Gastrocnemius medialis (tissue), 4 donors: ENCODE results near the gene LARGE1.

ENCODE experiments used
- POLR2A ChIP-seq, 2 donors: fragments of 450-650 bp; IDR thresholded peaks; one replicate each; pipeline ENCODE4 v1.6.1; 2017; ENCODE audit warnings: antibody characterized with exemption in 2 of 2, mild to moderate bottlenecking in 2 of 2, moderate library complexity in 2 of 2
- TF ChIP-seq, protein P1 (sequence below), 5 experiments: fragments of 450-650 bp in 3 of 5; fragments of 200-600 bp in 2 of 5; sonication (generic) in 2 of 5; IDR thresholded peaks in 4 of 5; conservative IDR thresholded peaks in 1 of 5; 1 replicate in 4 of 5; 2 replicates in 1 of 5; pipeline ENCODE4 v1.5.1; 2016 to 2019; ENCODE audit warnings: antibody characterized with exemption in 5 of 5, mild to moderate bottlenecking in 3 of 5, moderate library complexity in 3 of 5

DNA sequence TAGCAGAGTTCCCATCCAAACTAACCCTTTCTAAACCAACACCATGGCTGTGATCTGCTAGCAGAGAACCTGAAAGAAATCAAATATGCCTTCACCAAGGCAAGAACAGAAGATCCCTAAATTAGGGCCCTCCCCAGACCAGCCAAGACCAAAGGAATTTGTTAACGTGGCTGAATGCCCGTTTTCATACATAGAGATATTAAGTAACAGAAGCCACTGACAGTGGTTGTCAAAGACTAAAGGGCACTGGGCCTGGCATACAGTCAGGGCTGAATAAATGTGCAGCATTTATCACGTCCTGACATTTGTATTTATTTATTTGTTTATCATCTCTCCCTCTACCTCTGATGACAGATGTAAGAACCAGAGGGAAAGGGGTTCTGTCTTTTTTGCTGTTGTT is 271.8 kb downstream of the LARGE1 start:
- TF ChIP-seq, protein P1, sequence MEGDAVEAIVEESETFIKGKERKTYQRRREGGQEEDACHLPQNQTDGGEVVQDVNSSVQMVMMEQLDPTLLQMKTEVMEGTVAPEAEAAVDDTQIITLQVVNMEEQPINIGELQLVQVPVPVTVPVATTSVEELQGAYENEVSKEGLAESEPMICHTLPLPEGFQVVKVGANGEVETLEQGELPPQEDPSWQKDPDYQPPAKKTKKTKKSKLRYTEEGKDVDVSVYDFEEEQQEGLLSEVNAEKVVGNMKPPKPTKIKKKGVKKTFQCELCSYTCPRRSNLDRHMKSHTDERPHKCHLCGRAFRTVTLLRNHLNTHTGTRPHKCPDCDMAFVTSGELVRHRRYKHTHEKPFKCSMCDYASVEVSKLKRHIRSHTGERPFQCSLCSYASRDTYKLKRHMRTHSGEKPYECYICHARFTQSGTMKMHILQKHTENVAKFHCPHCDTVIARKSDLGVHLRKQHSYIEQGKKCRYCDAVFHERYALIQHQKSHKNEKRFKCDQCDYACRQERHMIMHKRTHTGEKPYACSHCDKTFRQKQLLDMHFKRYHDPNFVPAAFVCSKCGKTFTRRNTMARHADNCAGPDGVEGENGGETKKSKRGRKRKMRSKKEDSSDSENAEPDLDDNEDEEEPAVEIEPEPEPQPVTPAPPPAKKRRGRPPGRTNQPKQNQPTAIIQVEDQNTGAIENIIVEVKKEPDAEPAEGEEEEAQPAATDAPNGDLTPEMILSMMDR (IDR thresholded peaks at IDR 0.05 in 4 of 5, conservative IDR thresholded peaks at IDR 0.05 in 1 of 5): no peak
- TF ChIP-seq POLR2A (IDR thresholded peaks at IDR 0.05): no peak
